ENCODE measurements around the gene SCAMP1. TPM values are rescaled to one million over a fixed set of nuclear protein-coding genes. Genes with fewer than 3 reads are reported as not detected.

SCAMP1 gene
- total and polyA plus RNA-seq, 2 of the 13 experiments (the other 11 are each of a cell fraction or from before 2014, with no cell fraction given) = 18.2 to 33.7 TPM

DNA sequence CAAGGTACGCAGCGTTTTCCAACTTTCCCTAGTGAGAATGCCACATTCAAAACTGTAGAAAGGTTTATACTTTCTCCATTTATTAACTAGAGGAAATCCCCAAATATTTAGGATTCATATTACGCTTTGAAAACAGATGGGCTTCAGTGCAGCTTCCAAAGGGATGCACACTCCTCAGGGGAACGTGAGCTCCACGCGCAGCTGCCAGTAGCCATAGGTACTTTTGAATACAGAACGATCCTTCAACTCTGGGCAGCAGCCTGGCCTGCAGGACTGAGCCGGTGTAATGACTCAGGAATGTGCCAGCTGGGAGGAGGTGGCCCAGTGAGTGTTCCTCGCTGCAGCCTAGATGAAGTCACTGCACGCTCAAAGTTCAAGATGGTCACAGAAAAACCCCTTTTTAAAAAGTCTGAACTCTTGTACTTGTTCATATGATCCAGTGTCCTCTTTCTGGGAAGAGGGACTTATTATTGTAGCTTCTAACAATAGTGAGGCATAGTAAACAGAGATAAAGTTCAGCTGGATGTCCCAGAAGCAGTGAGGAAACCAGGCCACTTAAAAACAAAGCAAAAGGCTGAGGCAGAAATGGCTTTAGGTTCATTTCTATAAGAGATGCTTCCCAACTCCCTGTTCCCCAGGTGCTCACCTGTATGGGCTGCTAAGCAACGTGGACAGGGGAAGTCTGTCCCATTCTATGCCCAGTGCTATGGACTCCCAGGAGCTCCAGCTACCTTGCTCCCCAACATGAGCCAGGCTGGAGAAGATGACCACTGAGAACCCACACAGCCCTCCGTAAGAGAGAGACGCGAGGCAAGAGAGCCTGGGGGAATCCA lies 158.2 kb downstream of the SCAMP1 start (continued):
- TF ChIP-seq NBN (conservative IDR thresholded peaks at IDR 0.05) = no peak
- TF ChIP-seq ZNF136 (CRISPR knock-in tag; IDR thresholded peaks at IDR 0.05; ENCODE audit: low read depth) = no peak
- TF ChIP-seq MIXL1 (CRISPR knock-in tag; IDR thresholded peaks at IDR 0.05) = peak; percentile 93
- no peak for TF ChIP-seq CBFB (CRISPR knock-in tag; IDR thresholded peaks at IDR 0.05)
- TF ChIP-seq, protein P1, sequence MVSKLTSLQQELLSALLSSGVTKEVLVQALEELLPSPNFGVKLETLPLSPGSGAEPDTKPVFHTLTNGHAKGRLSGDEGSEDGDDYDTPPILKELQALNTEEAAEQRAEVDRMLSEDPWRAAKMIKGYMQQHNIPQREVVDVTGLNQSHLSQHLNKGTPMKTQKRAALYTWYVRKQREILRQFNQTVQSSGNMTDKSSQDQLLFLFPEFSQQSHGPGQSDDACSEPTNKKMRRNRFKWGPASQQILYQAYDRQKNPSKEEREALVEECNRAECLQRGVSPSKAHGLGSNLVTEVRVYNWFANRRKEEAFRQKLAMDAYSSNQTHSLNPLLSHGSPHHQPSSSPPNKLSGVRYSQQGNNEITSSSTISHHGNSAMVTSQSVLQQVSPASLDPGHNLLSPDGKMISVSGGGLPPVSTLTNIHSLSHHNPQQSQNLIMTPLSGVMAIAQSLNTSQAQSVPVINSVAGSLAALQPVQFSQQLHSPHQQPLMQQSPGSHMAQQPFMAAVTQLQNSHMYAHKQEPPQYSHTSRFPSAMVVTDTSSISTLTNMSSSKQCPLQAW (CRISPR knock-in tag; IDR thresholded peaks at IDR 0.05) = peak; percentile 79
- TF ChIP-seq NR3C1 (CRISPR knock-in tag; IDR thresholded peaks at IDR 0.05) = no peak
- TF ChIP-seq JUND (CRISPR knock-in tag; IDR thresholded peaks at IDR 0.05) = peak; percentile 90
- no peak for TF ChIP-seq SUZ12 (IDR thresholded peaks at IDR 0.05; ENCODE audit: low read depth, low read length)
- TF ChIP-seq ZSCAN30 (CRISPR knock-in tag; IDR thresholded peaks at IDR 0.05) = no peak
- no peak for TF ChIP-seq ZNF720 (CRISPR knock-in tag; IDR thresholded peaks at IDR 0.05)
- no peak for TF ChIP-seq ZNF326 (CRISPR knock-in tag; IDR thresholded peaks at IDR 0.05; ENCODE audit: borderline replicate concordance)
- no peak for TF ChIP-seq ZNF354B (CRISPR knock-in tag; IDR thresholded peaks at IDR 0.05)
- TF ChIP-seq ARNTL (CRISPR knock-in tag; IDR thresholded peaks at IDR 0.05) = no peak; the same call in none of the 2 replicates
- no peak for TF ChIP-seq ZNF234 (CRISPR knock-in tag; conservative IDR thresholded peaks at IDR 0.05)
- TF ChIP-seq GATA4 (IDR thresholded peaks at IDR 0.05; ENCODE audit: borderline replicate concordance, low read depth) = no peak
- no peak for TF ChIP-seq ZNF468 (CRISPR knock-in tag; IDR thresholded peaks at IDR 0.05)
- no peak for TF ChIP-seq REL (CRISPR knock-in tag; conservative IDR thresholded peaks at IDR 0.05)
- TF ChIP-seq, protein P2, sequence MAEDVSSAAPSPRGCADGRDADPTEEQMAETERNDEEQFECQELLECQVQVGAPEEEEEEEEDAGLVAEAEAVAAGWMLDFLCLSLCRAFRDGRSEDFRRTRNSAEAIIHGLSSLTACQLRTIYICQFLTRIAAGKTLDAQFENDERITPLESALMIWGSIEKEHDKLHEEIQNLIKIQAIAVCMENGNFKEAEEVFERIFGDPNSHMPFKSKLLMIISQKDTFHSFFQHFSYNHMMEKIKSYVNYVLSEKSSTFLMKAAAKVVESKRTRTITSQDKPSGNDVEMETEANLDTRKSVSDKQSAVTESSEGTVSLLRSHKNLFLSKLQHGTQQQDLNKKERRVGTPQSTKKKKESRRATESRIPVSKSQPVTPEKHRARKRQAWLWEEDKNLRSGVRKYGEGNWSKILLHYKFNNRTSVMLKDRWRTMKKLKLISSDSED (CRISPR knock-in tag; IDR thresholded peaks at IDR 0.05) = no peak
- TF ChIP-seq XRCC5 (optimal IDR thresholded peaks at IDR 0.05; ENCODE audit: low read length) = no peak
- TF ChIP-seq, protein P3, sequence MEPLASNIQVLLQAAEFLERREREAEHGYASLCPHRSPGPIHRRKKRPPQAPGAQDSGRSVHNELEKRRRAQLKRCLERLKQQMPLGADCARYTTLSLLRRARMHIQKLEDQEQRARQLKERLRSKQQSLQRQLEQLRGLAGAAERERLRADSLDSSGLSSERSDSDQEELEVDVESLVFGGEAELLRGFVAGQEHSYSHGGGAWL (CRISPR knock-in tag; IDR thresholded peaks at IDR 0.05) = no peak
- peak; percentile 27 for TF ChIP-seq PHF5A (CRISPR knock-in tag; IDR thresholded peaks at IDR 0.05; ENCODE audit: low read depth, unreplicated experiment)
- no peak for TF ChIP-seq NFRKB (IDR thresholded peaks at IDR 0.05)
- TF ChIP-seq TEF (CRISPR knock-in tag; IDR thresholded peaks at IDR 0.05) = no peak
- no peak for TF ChIP-seq IKZF4 (CRISPR knock-in tag; IDR thresholded peaks at IDR 0.05; ENCODE audit: borderline replicate concordance, low read depth, not compliant biosample characterization)
- TF ChIP-seq POGZ (CRISPR knock-in tag; IDR thresholded peaks at IDR 0.05) = peak; percentile 67; the same call in 1 of the 2 replicates
- TF ChIP-seq, protein P4, sequence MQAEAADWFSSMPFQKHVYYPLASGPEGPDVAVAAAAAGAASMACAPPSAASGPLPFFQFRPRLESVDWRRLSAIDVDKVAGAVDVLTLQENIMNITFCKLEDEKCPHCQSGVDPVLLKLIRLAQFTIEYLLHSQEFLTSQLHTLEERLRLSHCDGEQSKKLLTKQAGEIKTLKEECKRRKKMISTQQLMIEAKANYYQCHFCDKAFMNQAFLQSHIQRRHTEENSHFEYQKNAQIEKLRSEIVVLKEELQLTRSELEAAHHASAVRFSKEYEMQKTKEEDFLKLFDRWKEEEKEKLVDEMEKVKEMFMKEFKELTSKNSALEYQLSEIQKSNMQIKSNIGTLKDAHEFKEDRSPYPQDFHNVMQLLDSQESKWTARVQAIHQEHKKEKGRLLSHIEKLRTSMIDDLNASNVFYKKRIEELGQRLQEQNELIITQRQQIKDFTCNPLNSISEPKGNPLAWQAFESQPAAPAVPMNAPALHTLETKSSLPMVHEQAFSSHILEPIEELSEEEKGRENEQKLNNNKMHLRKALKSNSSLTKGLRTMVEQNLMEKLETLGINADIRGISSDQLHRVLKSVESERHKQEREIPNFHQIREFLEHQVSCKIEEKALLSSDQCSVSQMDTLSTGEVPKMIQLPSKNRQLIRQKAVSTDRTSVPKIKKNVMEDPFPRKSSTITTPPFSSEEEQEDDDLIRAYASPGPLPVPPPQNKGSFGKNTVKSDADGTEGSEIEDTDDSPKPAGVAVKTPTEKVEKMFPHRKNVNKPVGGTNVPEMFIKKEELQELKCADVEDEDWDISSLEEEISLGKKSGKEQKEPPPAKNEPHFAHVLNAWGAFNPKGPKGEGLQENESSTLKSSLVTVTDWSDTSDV (CRISPR knock-in tag; IDR thresholded peaks at IDR 0.05) = no peak

Measured in HepG2 (cell line).